Spinal cord (tissue), 10 donors: ENCODE results near the gene DPP3. TPM values are rescaled to one million over a fixed set of nuclear protein-coding genes. Genes with fewer than 3 reads are reported as not detected.
"Not testable (repeated sequence)": the region's sequence is repeated elsewhere in the genome, so short reads cannot be mapped to it uniquely, and the experiment has no call there.

Source experiments
- DNase-seq, 6 donors: peaks; one replicate each; pipeline versions ENCODE4 v3.0.0 to v3.0.0-alpha.2; 2013 to 2015; ENCODE audit warnings: low spot score in 6 of 6, low read depth in 4 of 6
- H3K27ac ChIP-seq: one replicate; pipeline ENCODE4 v1.5.1; 2013; ENCODE audit warnings: low read depth, low read length, control low read depth
- H3K27me3 ChIP-seq: one replicate; pipeline ENCODE4 v1.6.1; 2013; ENCODE audit warnings: low read length; ENCODE audit not compliant: control insufficient read depth, insufficient read depth
- H3K36me3 ChIP-seq: one replicate; pipeline ENCODE4 v1.6.1; 2013; ENCODE audit warnings: low read length; ENCODE audit not compliant: control insufficient read depth, insufficient read depth
- H3K4me1 ChIP-seq: one replicate; pipeline ENCODE4 v1.6.1; 2013; ENCODE audit warnings: low read length; ENCODE audit not compliant: control insufficient read depth, insufficient read depth
- H3K4me3 ChIP-seq: one replicate; pipeline ENCODE4 v1.5.1; 2013; ENCODE audit warnings: low read depth, low read length, control low read depth
- H3K9me3 ChIP-seq: one replicate; pipeline ENCODE4 v1.6.1; 2013; ENCODE audit warnings: low read length; ENCODE audit not compliant: control insufficient read depth, insufficient read depth
- WGBS: methylation state at CpG from one replicate; pipeline ENCODE4 v1.1.5; 2013; ENCODE audit warnings: missing lambda C conversion rate; ENCODE audit not compliant: insufficient coverage; 5-methylcytosine and 5-hydroxymethylcytosine counted together
- polyA plus RNA-seq, 2 donors: library from polyadenylated mRNA; unstranded; fragments of 120-200 nt; gene quantifications; one replicate each; pipeline ENCODE4 v1.2.1, GENCODE V29; 2013; ENCODE audit not compliant: insufficient read length in 2 of 2
- total RNA-seq, 2 donors: library from RNA; depleted of rRNA in 1 of 2; stranded (reverse); fragments of 120-200 nt in 1 of 2; fragments of >200 nt in 1 of 2; gene quantifications; one replicate each; pipeline versions ENCODE4 v1.2.3 to v1.2.4, GENCODE V29; 2013 to 2014
- donor health status: healthy.

Gene DPP3
- total and polyA plus RNA-seq, 4 donors = 23.3 to 37.1 (median 28.8) TPM

DNA sequence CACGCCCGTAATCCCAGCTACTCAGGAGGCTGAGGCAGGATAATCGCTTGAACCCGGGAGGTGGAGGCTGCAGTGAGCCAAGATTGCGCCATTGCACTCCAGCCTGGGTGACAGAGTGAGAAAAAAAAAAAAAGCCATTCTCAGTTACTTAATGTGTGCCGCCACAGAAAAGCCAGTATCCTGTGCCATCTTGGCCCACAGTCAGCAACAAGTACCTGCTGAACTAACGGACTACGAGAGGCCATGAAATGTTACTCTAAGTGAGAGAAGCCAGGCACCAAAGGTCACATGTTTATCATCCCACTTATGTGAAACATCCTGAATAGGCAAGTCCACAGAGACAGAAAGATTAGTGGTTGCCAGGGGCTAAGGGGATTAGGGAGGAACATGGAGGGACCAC is 60.4 kb downstream of the DPP3 start:
- peaks cover 22% of the 10 kb centered on the region for H3K4me1 ChIP-seq
- WGBS = 92% methylated on average over 3 of the region's 8 CpGs

DNA sequence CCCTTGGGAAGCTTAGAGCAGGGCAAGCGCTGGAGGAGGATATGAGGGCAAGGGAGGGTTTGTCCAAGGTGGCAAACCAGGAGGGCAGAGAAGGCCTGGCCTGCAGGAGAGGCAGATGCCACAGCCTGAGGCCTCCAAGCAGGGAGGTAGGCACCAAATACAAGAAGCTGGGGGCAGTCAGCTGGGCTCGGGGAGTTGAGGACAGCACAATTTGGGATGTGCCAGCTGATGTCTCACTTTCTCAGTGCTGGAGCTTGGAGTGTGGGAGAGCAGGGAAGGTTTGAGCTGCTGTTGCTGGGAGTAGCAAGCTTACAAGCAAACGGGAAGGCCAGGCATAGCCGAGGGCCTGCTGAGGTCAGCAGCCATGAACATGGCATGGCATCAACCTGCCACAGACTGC is 61.7 kb downstream of the DPP3 start:
- peaks cover 31% of the 10 kb centered on the region for H3K4me1 ChIP-seq
- WGBS = 90% methylated on average over 4 of the region's 4 CpGs
- H3K27me3 ChIP-seq = peaks cover 2% of the 10 kb centered on the region
- no peak overlapping the region for H3K27ac ChIP-seq
- no peaks in the 10 kb centered on the region for H3K9me3 ChIP-seq
- H3K36me3 ChIP-seq = peaks cover 59% of the 10 kb centered on the region
- H3K4me3 ChIP-seq = no peak overlapping the region
- no peak for DNase-seq

More for the DNA sequence above, 60.4 kb downstream of the DPP3 start:
- not testable (repeated sequence) for DNase-seq, H3K27me3 ChIP-seq, H3K9me3 ChIP-seq, H3K27ac ChIP-seq, H3K4me3 ChIP-seq
- peaks cover 69% of the 10 kb centered on the region for H3K36me3 ChIP-seq

DNA sequence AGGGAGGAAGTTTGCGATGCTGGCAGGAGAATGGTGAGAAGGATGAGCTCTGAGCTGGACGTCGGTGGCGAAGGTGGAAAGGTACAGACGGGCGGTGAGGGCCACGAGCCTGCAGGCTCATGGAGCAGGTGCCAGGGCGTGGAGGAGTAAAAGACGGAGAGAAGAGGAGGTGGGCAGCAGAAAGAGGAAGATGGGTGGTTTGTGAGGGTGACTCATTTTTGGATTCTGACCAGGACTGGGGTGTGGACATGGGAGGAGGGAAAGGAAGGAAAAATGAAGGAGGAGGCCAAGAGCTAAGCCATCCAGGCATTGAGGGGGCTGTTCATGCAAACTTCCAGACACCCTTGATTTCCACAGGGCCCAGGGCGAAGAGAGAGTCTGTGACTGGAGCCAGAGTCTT is 62.1 kb downstream of the DPP3 start:
- H3K4me3 ChIP-seq = no peak overlapping the region
- peaks cover 54% of the 10 kb centered on the region for H3K36me3 ChIP-seq
- H3K4me1 ChIP-seq = peaks cover 34% of the 10 kb centered on the region
- no peak for DNase-seq
- H3K27me3 ChIP-seq = peaks cover 2% of the 10 kb centered on the region
- no peak overlapping the region for H3K27ac ChIP-seq
- 95% methylated on average over 9 of the region's 10 CpGs for WGBS
- H3K9me3 ChIP-seq = no peaks in the 10 kb centered on the region

DNA sequence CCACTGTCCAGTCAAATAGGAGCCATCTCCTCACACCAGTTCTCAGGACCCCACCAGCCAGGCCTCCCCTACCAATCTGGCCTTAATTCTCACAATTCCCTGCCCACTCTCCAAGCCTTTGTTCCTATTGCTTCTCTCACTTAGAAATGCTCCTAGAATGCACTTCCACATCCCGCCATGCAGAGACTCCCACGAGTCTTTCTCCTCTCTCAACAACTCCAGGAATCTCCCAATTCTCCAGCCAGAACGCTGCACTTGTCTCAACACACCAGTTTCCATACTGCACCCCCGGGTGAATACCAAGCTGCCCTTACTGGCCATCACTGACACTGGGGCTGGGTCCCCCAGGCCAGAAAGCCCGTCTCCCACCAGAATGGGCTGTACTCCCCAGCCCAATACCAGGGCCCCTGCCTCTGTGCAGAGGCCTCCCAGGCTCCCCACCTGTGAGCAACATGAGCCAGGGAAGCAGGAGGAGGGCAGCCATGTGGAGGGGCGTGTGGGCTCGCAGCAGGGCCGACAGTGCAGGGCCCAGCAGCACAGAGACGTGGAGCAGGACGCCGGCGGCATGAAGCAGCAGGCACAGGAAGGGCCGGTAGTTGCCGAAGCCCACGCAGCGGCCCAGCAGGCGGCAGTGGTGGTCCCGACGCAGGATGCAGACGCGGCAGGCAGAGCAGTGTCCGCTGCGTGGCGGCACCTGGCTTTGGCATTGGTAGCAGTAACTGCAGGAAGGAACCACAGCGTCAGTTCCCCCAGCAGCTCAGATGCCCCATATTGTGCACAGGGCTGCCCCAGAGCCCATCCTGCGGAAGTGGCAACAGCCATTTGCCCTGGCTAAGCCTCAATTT is 63.3 kb downstream of the DPP3 start:
- Histone ChIP-seq H3K4me3 (peak overlapping the region; percentile 12), H3K27me3 (peaks cover 2% of the 10 kb centered on the region), H3K9me3 (no peaks in the 10 kb centered on the region), H3K36me3 (peaks cover 44% of the 10 kb centered on the region), H3K27ac (peak overlapping the region; percentile 57), H3K4me1 (peaks cover 37% of the 10 kb centered on the region)
- peak in 4 of 6 donors; percentile 45 to 87 (median 62) for DNase-seq
- WGBS = 17% methylated on average over 26 of the region's 26 CpGs

DNA sequence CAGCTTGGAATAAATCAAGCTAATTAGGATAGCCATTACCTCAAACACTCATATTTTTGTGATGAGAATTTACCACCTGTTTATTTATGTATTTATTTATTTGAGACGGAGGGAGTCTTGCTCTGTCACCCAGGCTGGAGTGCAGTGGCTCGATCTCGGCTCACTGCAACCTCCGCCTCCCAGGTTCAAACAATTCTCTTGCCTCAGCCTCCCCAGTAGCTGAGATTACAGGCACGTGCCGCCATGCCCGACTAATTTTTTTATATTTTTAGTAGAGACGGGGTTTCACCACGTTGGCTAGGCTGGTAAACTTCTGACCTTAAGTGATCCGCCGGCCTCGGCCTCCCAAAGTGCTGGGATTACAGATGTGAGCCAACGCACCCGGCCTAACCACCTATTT is 64.7 kb downstream of the DPP3 start:
- 88% methylated on average over 8 of the region's 14 CpGs for WGBS
- not testable (repeated sequence) for H3K27ac ChIP-seq, H3K4me3 ChIP-seq, DNase-seq, H3K9me3 ChIP-seq, H3K27me3 ChIP-seq
- peaks cover 29% of the 10 kb centered on the region for H3K36me3 ChIP-seq
- peaks cover 37% of the 10 kb centered on the region for H3K4me1 ChIP-seq

DNA sequence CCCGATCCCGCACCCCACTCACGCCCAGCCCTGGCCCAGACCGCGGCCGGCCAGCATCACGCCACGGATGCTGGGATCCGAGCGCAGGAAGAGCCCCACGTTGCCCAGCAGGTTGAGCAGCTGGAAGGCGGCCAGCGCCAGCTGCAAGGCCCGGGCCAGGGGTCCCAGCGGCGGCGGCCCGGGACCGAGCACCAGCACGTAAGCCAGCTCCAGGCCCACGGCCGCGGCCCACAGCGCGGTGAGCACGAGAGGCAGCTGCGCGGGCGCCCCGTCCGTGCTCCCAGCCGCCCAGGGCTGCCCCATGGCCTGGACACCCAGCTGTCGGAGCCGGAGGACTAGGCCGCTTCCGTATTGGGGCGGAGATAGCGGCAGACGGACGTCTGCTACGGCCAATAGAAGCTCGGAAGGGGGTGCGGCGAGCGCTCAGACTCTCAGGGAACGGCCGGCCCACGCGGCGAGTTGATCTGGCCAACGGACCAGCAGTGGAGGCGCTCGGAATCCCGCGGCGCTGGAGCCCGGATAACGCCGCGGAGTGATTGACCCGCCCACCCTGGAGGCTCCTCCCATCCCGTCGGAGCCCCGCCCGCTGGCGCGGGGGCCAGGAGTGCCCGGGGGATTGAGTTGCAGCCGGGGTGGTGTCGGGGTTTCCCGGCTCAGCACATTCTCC is 65.6 kb downstream of the DPP3 start, which contains the start of gene ZDHHC24:
ZDHHC24 (minus strand) TSS at position 348 of the 667 bp plus-strand sequence; CDS start at position 303, 45 bp downstream.
- Histone ChIP-seq H3K9me3 (no peaks in the 10 kb centered on the region), H3K27ac (peak within 1 kb of the TSS; percentile 33), H3K4me1 (peaks cover 37% of the 10 kb centered on the region), H3K36me3 (peaks cover 28% of the 10 kb centered on the region), H3K4me3 (peak within 1 kb of the TSS; percentile 56), H3K27me3 (peaks cover 4% of the 10 kb centered on the region)
- 0% methylated on average over 71 of the region's 71 CpGs for WGBS
- DNase-seq = peak; percentile 74 to 97 (median 89)

DNA sequence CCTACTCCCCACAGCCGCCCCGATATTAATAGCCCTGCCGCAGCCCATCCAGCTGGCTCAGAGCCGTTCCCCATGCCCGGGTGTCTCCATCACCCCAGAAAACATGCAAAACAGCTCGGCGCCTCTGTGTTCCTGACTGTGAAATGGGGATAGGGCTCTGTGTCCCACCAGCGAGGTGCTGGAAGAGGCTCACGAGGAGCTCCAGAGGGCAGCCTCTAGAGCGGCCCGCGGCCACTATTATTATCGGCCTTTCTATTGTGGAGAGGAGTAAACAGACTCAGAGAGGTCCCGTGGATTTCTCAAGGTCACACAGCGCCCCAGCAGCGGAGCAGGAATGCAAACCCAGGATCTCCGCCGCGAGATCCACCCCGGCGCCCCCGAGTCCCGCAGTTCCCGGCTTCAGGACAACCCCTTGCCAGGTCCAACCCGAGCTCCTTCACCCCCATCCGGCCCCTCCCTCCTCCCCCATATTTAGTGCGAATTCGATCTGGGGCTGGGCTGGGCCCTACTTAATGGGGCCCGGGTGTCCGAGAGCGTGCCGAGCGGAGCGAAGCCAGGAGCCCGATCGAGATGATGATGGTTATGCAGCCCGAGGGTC is 66.2 kb downstream of the DPP3 start, which contains the start of gene ACTN3:
ACTN3 (plus strand) TSS at position 536 of the 598 bp plus-strand sequence; CDS start at position 571, 35 bp downstream.
- H3K9me3 ChIP-seq = no peaks in the 10 kb centered on the region
- 3% methylated on average over 30 of the region's 37 CpGs for WGBS
- DNase-seq = no peak
- H3K27ac ChIP-seq = peak within 1 kb of the TSS; percentile 33
- peak within 1 kb of the TSS; percentile 56 for H3K4me3 ChIP-seq
- peaks cover 4% of the 10 kb centered on the region for H3K27me3 ChIP-seq
- peaks cover 37% of the 10 kb centered on the region for H3K4me1 ChIP-seq
- peaks cover 25% of the 10 kb centered on the region for H3K36me3 ChIP-seq

DNA sequence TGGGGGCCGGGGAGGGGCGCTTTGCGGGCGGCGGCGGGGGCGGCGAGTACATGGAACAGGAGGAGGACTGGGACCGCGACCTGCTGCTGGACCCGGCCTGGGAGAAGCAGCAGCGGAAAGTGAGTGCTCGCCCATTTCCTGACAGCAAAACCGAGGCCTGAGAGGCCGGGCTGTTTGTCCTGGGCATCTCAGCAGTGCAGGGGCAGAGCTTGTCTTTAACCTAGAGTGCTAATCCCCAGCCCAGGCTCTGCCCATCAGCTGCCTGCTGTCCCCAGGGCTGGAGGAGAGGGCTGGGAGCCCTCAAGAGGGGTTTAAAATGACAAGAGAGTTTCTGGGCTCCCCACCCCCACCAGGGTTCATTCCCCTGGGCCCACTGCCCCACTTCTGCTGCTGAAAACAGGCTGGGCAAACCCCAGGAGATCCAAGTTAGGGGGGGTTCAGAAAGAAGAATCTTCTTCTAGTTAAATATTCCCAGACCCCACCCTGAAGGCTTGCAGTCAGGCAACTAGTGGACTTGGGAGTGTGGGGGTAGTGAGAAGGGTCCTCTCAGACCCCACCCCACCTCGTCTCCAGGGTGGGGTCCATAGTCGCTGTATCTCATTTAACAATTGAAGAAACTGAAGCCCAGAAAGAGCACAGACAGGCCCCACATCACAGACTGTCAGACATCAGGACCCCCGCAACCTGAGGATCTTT is 66.9 kb downstream of the DPP3 start:
- H3K36me3 ChIP-seq = peaks cover 19% of the 10 kb centered on the region
- peaks cover 4% of the 10 kb centered on the region for H3K27me3 ChIP-seq
- 14% methylated on average over 15 of the region's 18 CpGs for WGBS
- H3K4me3 ChIP-seq = no peak overlapping the region
- no peak for DNase-seq
- H3K4me1 ChIP-seq = peaks cover 37% of the 10 kb centered on the region
- no peaks in the 10 kb centered on the region for H3K9me3 ChIP-seq
- H3K27ac ChIP-seq = no peak overlapping the region

DNA sequence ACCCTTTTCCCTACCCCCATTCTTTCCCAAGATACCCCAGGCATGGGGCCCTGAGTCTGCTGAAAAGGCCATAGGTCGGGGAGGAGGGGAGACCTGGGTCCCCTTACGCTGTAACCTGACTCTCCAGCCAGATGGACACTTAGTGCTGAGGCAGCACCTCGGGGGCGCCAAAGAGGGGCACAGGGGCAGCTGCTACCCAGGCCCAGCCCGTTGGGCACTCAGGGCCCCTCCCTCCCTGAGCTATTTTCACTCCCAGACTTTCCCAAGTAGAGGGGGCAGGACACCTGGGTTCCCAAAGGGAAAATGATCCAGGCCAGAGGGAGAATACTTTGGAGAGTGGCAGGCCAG is 67.4 kb downstream of the DPP3 start:
- no peak for DNase-seq
- Histone ChIP-seq H3K36me3 (peaks cover 13% of the 10 kb centered on the region), H3K27ac (no peak overlapping the region), H3K4me3 (no peak overlapping the region), H3K4me1 (peaks cover 37% of the 10 kb centered on the region), H3K9me3 (no peaks in the 10 kb centered on the region), H3K27me3 (peaks cover 4% of the 10 kb centered on the region)
- 24% methylated on average over 4 of the region's 5 CpGs for WGBS
